GM19238 (cell line): ENCODE data around the gene FBXO31.

ENCODE experiments used
- DNase-seq: peaks from one replicate; pipeline ENCODE4 v3.0.0; 2011; ENCODE audit warnings: low spot score; ENCODE audit not compliant: insufficient read length

Gene FBXO31

GRCh38 chr16:87316450-87316922 lies 67.1 kb downstream of the FBXO31 start:
- DNase-seq = no peak

GRCh38 chr16:87314990-87315420 lies 68.6 kb downstream of the FBXO31 start:
- no peak for DNase-seq

- no peak for DNase-seq
These were observed 71.6 kb downstream of the FBXO31 start for GRCh38 chr16:87312008-87312407.

GRCh38 chr16:87311387-87311786 lies 72.2 kb downstream of the FBXO31 start:
- DNase-seq = no peak

- no peak for DNase-seq
These were observed 73.0 kb downstream of the FBXO31 start for GRCh38 chr16:87310610-87311009.

GRCh38 chr16:87309620-87310525 lies 73.7 kb downstream of the FBXO31 start:
- DNase-seq = no peak

- DNase-seq = no peak
These were observed 74.8 kb downstream of the FBXO31 start for GRCh38 chr16:87308826-87309225.

GRCh38 chr16:87306516-87306915 lies 77.1 kb downstream of the FBXO31 start:
- DNase-seq = no peak

GRCh38 chr16:87305505-87306391 lies 77.8 kb downstream of the FBXO31 start:
- DNase-seq = no peak

- no peak for DNase-seq
These were observed 78.6 kb downstream of the FBXO31 start for GRCh38 chr16:87304951-87305350.

- no peak for DNase-seq
These were observed 79.5 kb downstream of the FBXO31 start for GRCh38 chr16:87303962-87304521.

GRCh38 chr16:87303431-87303930 lies 80.1 kb downstream of the FBXO31 start:
- no peak for DNase-seq

GRCh38 chr16:87298857-87299465 lies 84.6 kb downstream of the FBXO31 start:
- no peak for DNase-seq

GRCh38 chr16:87297918-87298631 lies 85.5 kb downstream of the FBXO31 start:
- DNase-seq = no peak

- no peak for DNase-seq
These were observed 86.2 kb downstream of the FBXO31 start for GRCh38 chr16:87297407-87297806.

- DNase-seq = no peak
These were observed 87.7 kb downstream of the FBXO31 start for GRCh38 chr16:87295661-87296531.

- DNase-seq = no peak
These were observed 88.3 kb downstream of the FBXO31 start for GRCh38 chr16:87295259-87295658.

- DNase-seq = no peak
These were observed 89.6 kb downstream of the FBXO31 start for GRCh38 chr16:87293990-87294389.

- no peak for DNase-seq
These were observed 91.6 kb downstream of the FBXO31 start for GRCh38 chr16:87291944-87292343.
